DMS153 treated with DMSO at 0.1 percent for 48 hours (cell line): ENCODE measurements around the gene LTB4R.

Experiments
- DNase-seq: peaks from one replicate; lab custom pipeline; 2025; ENCODE audit not compliant: unreplicated experiment; lab: John Stamatoyannopoulos, UW

LTB4R gene

DNA sequence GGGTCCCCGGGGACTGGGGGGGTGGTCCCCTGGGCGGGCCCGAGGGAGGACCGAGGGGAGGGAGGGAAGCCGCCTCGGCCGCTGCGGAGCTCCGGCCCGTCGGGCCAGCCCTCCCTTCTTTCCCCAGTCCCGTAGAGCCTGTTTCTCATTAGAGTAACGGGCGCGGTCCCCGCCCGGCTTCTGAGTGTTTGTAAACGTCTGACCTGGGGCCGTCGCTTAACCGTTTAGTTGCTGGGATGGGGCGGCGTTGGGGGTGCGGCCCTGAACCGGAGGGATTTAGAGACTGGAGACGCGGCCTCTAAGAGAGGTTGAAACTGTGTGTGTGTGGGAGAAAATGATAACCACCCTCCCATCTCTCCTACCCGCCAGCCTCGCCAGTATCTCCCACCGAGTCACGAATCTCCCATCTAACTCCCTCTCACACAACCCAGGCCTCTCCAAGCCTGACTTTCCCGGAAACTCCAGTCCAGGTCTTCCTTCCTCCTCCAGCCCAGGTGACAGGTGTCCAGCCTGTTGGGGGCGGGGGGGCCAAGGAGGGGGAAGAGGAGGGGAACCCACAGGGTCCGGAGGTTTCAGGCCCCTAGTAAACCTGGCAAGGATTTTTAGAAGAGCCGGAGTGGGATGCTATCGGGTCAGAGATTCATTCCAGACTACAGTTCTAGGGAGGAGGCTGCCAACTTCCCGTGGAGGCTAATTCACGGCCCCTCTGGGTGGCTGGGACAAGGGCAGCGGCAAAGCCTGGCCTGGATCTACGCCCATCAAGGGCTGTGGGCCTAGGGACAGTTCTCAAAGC lies 55.6 kb downstream of the LTB4R start:
- peak; percentile 93 for DNase-seq
